Vagina (tissue), 2 donors: Measurements from ENCODE around the gene SPINK14. TPM values are rescaled to one million over a fixed set of nuclear protein-coding genes. Genes with fewer than 3 reads are reported as not detected.

ENCODE experiments used
- DNase-seq, 2 donors: peaks; one replicate each; pipeline ENCODE4 v3.0.0-alpha.2; 2017; ENCODE audit errors: extremely low spot score in 2 of 2
- H3K27ac ChIP-seq: fragments of 200-600 bp; sonication (generic); one replicate; pipeline ENCODE4 v1.5.1; 2019
- H3K27me3 ChIP-seq: fragments of 200-600 bp; sonication (generic); one replicate; pipeline ENCODE4 v1.5.1; 2019
- H3K36me3 ChIP-seq, 2 donors: fragments of 200-600 bp; sonication (generic); one replicate each; pipeline ENCODE4 v1.5.1; 2017 to 2019
- H3K4me1 ChIP-seq: fragments of 200-600 bp; sonication (generic); one replicate; pipeline ENCODE4 v1.5.1; 2019
- H3K4me3 ChIP-seq, 2 donors: fragments of 200-600 bp; sonication (generic); 1 replicate in 1 of 2; 2 replicates in 1 of 2; pipeline ENCODE4 v1.5.1; 2016 to 2019
- H3K9me3 ChIP-seq: fragments of 200-600 bp; sonication (generic); one replicate; pipeline ENCODE4 v1.5.1; 2019
- CTCF ChIP-seq, 3 experiments: fragments of 450-650 bp in 2 of 3; fragments of 200-600 bp in 1 of 3; sonication (generic) in 1 of 3; IDR thresholded peaks; one replicate each; pipeline ENCODE4 v1.5.1; 2017 to 2019; ENCODE audit warnings: antibody characterized with exemption in 3 of 3, mild to moderate bottlenecking in 2 of 3, moderate library complexity in 2 of 3
- POLR2A ChIP-seq, 2 donors: fragments of 450-650 bp; IDR thresholded peaks; one replicate each; pipeline ENCODE4 v1.6.1; 2017; ENCODE audit warnings: antibody characterized with exemption in 2 of 2, mild to moderate bottlenecking in 2 of 2, moderate library complexity in 2 of 2
- POLR2AphosphoS5 ChIP-seq, 2 donors: sonication (generic); formaldehyde crosslinking; IDR thresholded peaks; one replicate each; pipeline ENCODE4 v1.9.0; 2017; ENCODE audit warnings: antibody characterized with exemption in 2 of 2, mild to moderate bottlenecking in 2 of 2, low read depth in 1 of 2; ENCODE audit not compliant: insufficient read depth in 1 of 2
- intact Hi-C: fragments of 100-400 bp; cut with DNase I; formaldehyde crosslinking; loops from one replicate; pipeline ENCODE4 v1.15.1; 2023
- total RNA-seq: library from RNA; depleted of rRNA; stranded (reverse); fragments of >200 nt; gene quantifications from one replicate; pipeline ENCODE4 v1.2.3, GENCODE V29; 2016

Gene SPINK14
- total RNA-seq, 1 donor from 2014 or later, result not detected

GRCh38 chr5:148172377-148172776, 4.0 kb downstream of the SPINK14 start:
- no peak for DNase-seq
- intact Hi-C loops, result no loop called here
- no peak overlapping the region for H3K4me3 ChIP-seq

GRCh38 chr5:148176480-148176879, 8.1 kb downstream of the SPINK14 start:
- H3K27ac ChIP-seq, result no peak overlapping the region
- intact Hi-C loops, result no loop called here
- no peak overlapping the region for H3K4me3 ChIP-seq

More at GRCh38 chr5:148172377-148172776, 4.0 kb downstream of the SPINK14 start:
- H3K27me3 ChIP-seq, result no peaks in the 10 kb centered on the region
- H3K27ac ChIP-seq, result no peak overlapping the region
- no peak for TF ChIP-seq CTCF (IDR thresholded peaks at IDR 0.05)
- no peak for TF ChIP-seq POLR2A (IDR thresholded peaks at IDR 0.05)
- TF ChIP-seq POLR2AphosphoS5 (IDR thresholded peaks at IDR 0.05; ENCODE audit: insufficient read depth in 1 of 2, low read depth in 1 of 2), result no peak
- no peaks in the 10 kb centered on the region for H3K36me3 ChIP-seq
- H3K9me3 ChIP-seq, result no peaks in the 10 kb centered on the region
- no peaks in the 10 kb centered on the region for H3K4me1 ChIP-seq

GRCh38 chr5:148177207-148177606, 8.9 kb downstream of the SPINK14 start:
- no peaks in the 10 kb centered on the region for H3K36me3 ChIP-seq
- H3K9me3 ChIP-seq, result no peaks in the 10 kb centered on the region
- H3K4me3 ChIP-seq, result no peak overlapping the region
- intact Hi-C loops, result no loop called here
- no peak for TF ChIP-seq POLR2A (IDR thresholded peaks at IDR 0.05)
- TF ChIP-seq CTCF (IDR thresholded peaks at IDR 0.05), result no peak
- TF ChIP-seq POLR2AphosphoS5 (IDR thresholded peaks at IDR 0.05; ENCODE audit: insufficient read depth in 1 of 2, low read depth in 1 of 2), result no peak
- no peaks in the 10 kb centered on the region for H3K4me1 ChIP-seq
- H3K27me3 ChIP-seq, result no peaks in the 10 kb centered on the region
- no peak for DNase-seq
- no peak overlapping the region for H3K27ac ChIP-seq

More at GRCh38 chr5:148176480-148176879, 8.1 kb downstream of the SPINK14 start:
- Histone ChIP-seq H3K36me3 (no peaks in the 10 kb centered on the region), H3K27me3 (no peaks in the 10 kb centered on the region), H3K4me1 (no peaks in the 10 kb centered on the region), H3K9me3 (no peaks in the 10 kb centered on the region)
- TF ChIP-seq CTCF (IDR thresholded peaks at IDR 0.05), result no peak
- no peak for TF ChIP-seq POLR2A (IDR thresholded peaks at IDR 0.05)
- no peak for TF ChIP-seq POLR2AphosphoS5 (IDR thresholded peaks at IDR 0.05; ENCODE audit: insufficient read depth in 1 of 2, low read depth in 1 of 2)
- DNase-seq, result no peak

GRCh38 chr5:148179234-148179824, 11.0 kb downstream of the SPINK14 start:
- no peaks in the 10 kb centered on the region for H3K36me3 ChIP-seq
- intact Hi-C loops, result no loop called here
- TF ChIP-seq POLR2AphosphoS5 (IDR thresholded peaks at IDR 0.05; ENCODE audit: insufficient read depth in 1 of 2, low read depth in 1 of 2) (peak in 1 of 2 donors; percentile 31), CTCF (IDR thresholded peaks at IDR 0.05) (peak in 2 of 3 experiments; percentile 41 to 46), POLR2A (IDR thresholded peaks at IDR 0.05) (no peak)
- no peak overlapping the region for H3K4me3 ChIP-seq
- H3K4me1 ChIP-seq, result no peaks in the 10 kb centered on the region
- DNase-seq, result no peak
- H3K27ac ChIP-seq, result no peak overlapping the region
- H3K27me3 ChIP-seq, result no peaks in the 10 kb centered on the region
- no peaks in the 10 kb centered on the region for H3K9me3 ChIP-seq

GRCh38 chr5:148186248-148187003, 18.1 kb downstream of the SPINK14 start:
- intact Hi-C loops, result no loop called here
- no peak overlapping the region for H3K27ac ChIP-seq

More at GRCh38 chr5:148186248-148187003, 18.1 kb downstream of the SPINK14 start:
- H3K9me3 ChIP-seq, result no peaks in the 10 kb centered on the region
- H3K4me1 ChIP-seq, result no peaks in the 10 kb centered on the region
- TF ChIP-seq POLR2AphosphoS5 (IDR thresholded peaks at IDR 0.05; ENCODE audit: insufficient read depth in 1 of 2, low read depth in 1 of 2), result peak in 1 of 2 donors; percentile 66
- no peak for TF ChIP-seq CTCF (IDR thresholded peaks at IDR 0.05)
- TF ChIP-seq POLR2A (IDR thresholded peaks at IDR 0.05), result no peak
- H3K27me3 ChIP-seq, result no peaks in the 10 kb centered on the region
- DNase-seq, result no peak
- no peaks in the 10 kb centered on the region for H3K36me3 ChIP-seq
- H3K4me3 ChIP-seq, result no peak overlapping the region
